HEK293T (cell line): Measurements from ENCODE around the gene CROCC.

ENCODE experiments used
- FOXM1 ChIP-seq: fragments of 450-650 bp; IDR thresholded peaks from 2 replicates; pipeline ENCODE4 v1.6.1; 2017; ENCODE audit warnings: mild to moderate bottlenecking, borderline replicate concordance
- L3MBTL2 ChIP-seq: fragments of 450-650 bp; conservative IDR thresholded peaks from 2 replicates; pipeline ENCODE4 v1.6.1; 2016; ENCODE audit warnings: mild to moderate bottlenecking
- TARDBP ChIP-seq: fragments of 450-650 bp; IDR thresholded peaks from 2 replicates; pipeline ENCODE4 v1.6.1; 2016
- ZNF384 ChIP-seq: fragments of 450-650 bp; IDR thresholded peaks from 2 replicates; pipeline ENCODE4 v1.6.1; 2016

DNA sequence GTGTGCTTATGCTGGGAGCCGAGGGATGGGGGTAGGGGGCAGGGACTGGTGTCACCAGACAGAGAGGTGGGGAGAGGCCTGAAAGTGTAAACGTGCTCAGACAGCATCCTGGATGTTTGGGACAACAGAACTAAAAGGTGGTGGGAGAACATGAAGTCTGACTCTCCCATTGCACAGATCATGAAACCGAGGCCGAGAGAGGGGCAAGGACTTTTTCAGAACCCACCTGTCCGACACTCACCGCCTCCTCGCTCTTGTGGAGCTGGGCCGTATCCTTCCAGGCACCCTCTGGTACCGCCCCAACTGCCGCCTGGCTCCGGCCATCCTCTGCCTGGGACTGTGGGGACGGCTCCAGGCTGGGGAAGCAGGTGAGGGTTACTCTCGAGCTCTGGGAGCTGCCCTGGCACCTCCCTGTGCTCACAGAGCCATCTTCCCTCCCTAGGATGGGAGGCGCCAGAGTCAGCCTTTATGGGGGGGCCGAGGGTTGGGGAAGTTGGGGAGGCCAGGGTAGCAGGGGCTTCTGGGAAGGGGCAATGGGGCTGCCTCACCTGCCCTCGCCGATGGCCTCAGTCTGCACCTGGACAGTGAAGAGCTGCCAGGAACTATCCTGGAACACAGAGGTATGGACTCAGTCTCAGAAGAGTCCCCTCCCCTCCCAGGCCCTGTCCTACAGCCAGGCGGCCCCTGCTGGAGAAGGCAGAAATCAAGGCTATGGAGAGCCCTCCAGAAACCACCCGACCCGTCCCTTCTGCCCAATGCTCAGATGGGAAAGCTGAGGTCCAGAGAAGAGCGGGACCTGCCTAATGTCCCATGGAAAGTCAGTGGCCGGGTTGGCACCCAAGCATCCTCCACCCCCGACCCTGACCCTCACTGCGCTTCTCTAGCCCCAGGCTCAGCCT lies 83.0 kb downstream of the CROCC start:
- TF ChIP-seq FOXM1 (no peak), TARDBP (no peak), ZNF384 (no peak), L3MBTL2 (no peak)
